GM23338 (cell line): ENCODE results near the gene HOXA1.

Source experiments
- CREB1 ChIP-seq: fragments of 250-450 bp; sonication (Bioruptor Pico); IDR thresholded peaks from 2 replicates; pipeline ENCODE4 v1.5.0; 2020; ENCODE audit warnings: low read depth, mild to moderate bottlenecking, moderate library complexity
- CTCF ChIP-seq, 2 experiments: fragments of 200-600 bp in 1 of 2; sonication (generic) in 1 of 2; conservative IDR thresholded peaks; 2 replicates each; pipeline versions ENCODE4 v1.5.1 to v1.6.1; 2016 to 2017; ENCODE audit warnings: antibody characterized with exemption in 2 of 2, low read depth in 2 of 2, mild to moderate bottlenecking in 2 of 2, moderate library complexity in 1 of 2
- EZH2 ChIP-seq: fragments of 200-600 bp; sonication (generic); IDR thresholded peaks from one replicate; pipeline ENCODE4 v1.8.0; 2017; ENCODE audit warnings: antibody characterized with exemption, mild to moderate bottlenecking, low read depth; ENCODE audit not compliant: unreplicated experiment
- EZH2phosphoT487 ChIP-seq: fragments of 200-600 bp; sonication (generic); IDR thresholded peaks from one replicate; pipeline ENCODE4 v1.8.1; 2018; ENCODE audit warnings: antibody characterized with exemption; ENCODE audit not compliant: unreplicated experiment
- JUNB ChIP-seq: IDR thresholded peaks from one replicate; pipeline ENCODE4 v1.6.1; 2016; ENCODE audit warnings: antibody characterized with exemption; ENCODE audit not compliant: unreplicated experiment
- POLR2AphosphoS5 ChIP-seq: IDR thresholded peaks from 2 replicates; pipeline ENCODE4 v1.6.1; 2016; ENCODE audit warnings: antibody characterized with exemption, low read depth
- REST ChIP-seq: IDR thresholded peaks from one replicate; pipeline ENCODE4 v1.6.1; 2018; ENCODE audit warnings: antibody characterized with exemption; ENCODE audit not compliant: unreplicated experiment
- STAT1 ChIP-seq: IDR thresholded peaks from one replicate; pipeline ENCODE4 v1.6.1; 2016; ENCODE audit warnings: antibody characterized with exemption; ENCODE audit not compliant: unreplicated experiment
- ZNF114 ChIP-seq: fragments of 250-450 bp; sonication (Bioruptor Pico); IDR thresholded peaks from 2 replicates; pipeline ENCODE4 v1.5.0; 2020; ENCODE audit warnings: mild to moderate bottlenecking, moderate library complexity
- ZNF331 ChIP-seq: fragments of 250-450 bp; sonication (Bioruptor Pico); IDR thresholded peaks from 2 replicates; pipeline ENCODE4 v1.5.0; 2020; ENCODE audit warnings: low read depth, mild to moderate bottlenecking, moderate library complexity
- ZNF462 ChIP-seq: fragments of 250-450 bp; sonication (Bioruptor Pico); IDR thresholded peaks from 2 replicates; pipeline ENCODE4 v1.5.0; 2020; ENCODE audit warnings: mild to moderate bottlenecking, moderate library complexity

DNA sequence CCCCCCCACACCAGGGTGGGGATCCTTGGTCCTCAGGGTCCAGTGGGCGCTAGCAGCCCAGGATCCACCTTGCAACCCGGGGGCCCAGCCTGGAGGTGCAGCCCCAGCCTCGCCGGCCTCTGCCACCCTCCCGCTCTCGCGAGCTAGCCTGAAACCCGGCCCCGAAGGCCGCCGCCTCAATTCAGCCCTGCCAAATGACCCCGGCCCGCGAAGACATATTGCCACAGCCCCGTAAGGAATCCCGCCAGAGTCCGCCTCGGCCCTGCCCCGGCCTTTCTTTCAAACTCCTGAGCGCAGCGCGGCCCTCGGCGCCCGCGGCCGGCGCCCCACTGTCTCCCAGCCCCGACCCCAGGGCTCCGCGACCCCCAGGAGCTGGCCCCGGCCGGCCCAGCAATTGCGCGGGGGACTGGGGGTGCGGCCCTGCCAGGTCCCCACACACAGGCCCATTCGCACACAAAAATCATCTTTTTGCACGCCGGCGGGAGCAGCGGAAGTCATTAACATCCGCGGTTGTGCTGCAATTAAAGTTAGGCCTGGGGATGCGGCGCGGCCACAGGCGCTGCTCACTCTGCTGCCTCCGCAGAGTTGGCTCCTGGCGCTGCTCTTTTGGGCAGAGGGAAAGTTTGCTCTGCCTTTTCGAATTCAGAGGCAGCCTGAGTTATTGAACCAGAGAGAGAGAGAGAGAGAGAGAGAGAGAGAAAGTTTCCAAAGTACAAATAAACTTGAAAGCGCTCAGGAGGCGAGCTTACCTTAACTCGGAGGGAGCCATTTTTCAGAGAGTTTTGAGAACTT, 43.7 kb upstream of the HOXA1 start:
- peak; percentile 100 for TF ChIP-seq EZH2phosphoT487
- TF ChIP-seq CTCF (conservative IDR thresholded peaks at IDR 0.05; ENCODE audit: low read depth in 2 of 2) = no peak
- no peak for TF ChIP-seq ZNF462 (CRISPR knock-in tag)
- no peak for TF ChIP-seq JUNB
- no peak for TF ChIP-seq CREB1 (CRISPR knock-in tag)
- no peak for TF ChIP-seq REST
- TF ChIP-seq EZH2 = peak; percentile 98
- TF ChIP-seq POLR2AphosphoS5 = no peak
- no peak for TF ChIP-seq ZNF114
- TF ChIP-seq ZNF331 = no peak
- TF ChIP-seq STAT1 = no peak
